Activated CD8-positive, alpha-beta T cell treated with anti-CD3 and anti-CD28 coated beads for 36 hours (primary cell): ENCODE results near the gene SERPINB1. TPM values are rescaled to one million over a fixed set of nuclear protein-coding genes. Genes with fewer than 3 reads are reported as not detected.

Source experiments
- ATAC-seq: fragments of 200-7000 bp; cut with Tn5 transposase; one replicate; pipeline ENCODE4 v1.10.0; 2021; ENCODE audit warnings: mild to moderate bottlenecking, moderate library complexity
- CTCF ChIA-PET: fragments of 350-600 bp; sonication (Branson Sonifier 250); formaldehyde crosslinking; loops from one replicate; lab custom pipeline; 2021; ENCODE audit warnings: antibody characterized with exemption; lab: Charles Lee
- POLR2A ChIA-PET: fragments of 350-600 bp; sonication (Branson Sonifier 250); formaldehyde crosslinking; loops from one replicate; lab custom pipeline; 2021; ENCODE audit warnings: antibody characterized with exemption; lab: Charles Lee
- DNase-seq: peaks from one replicate; pipeline ENCODE4 v3.0.0-alpha.2; 2020
- H3K27ac Mint-ChIP-seq: one replicate; pipeline ENCODE4 v1.8.0; 2021; ENCODE audit warnings: mild to moderate bottlenecking, mixed read lengths
- H3K27me3 Mint-ChIP-seq: one replicate; pipeline ENCODE4 v1.8.0; 2021; ENCODE audit warnings: mixed read lengths
- H3K36me3 Mint-ChIP-seq: one replicate; pipeline ENCODE4 v1.8.0; 2021; ENCODE audit warnings: low read depth, mixed read lengths
- H3K4me1 Mint-ChIP-seq: one replicate; pipeline ENCODE4 v1.8.0; 2021; ENCODE audit warnings: low read depth, mixed read lengths
- H3K4me3 Mint-ChIP-seq: one replicate; pipeline ENCODE4 v1.8.0; 2021; ENCODE audit warnings: mild to moderate bottlenecking, moderate library complexity, mixed read lengths
- H3K9me3 Mint-ChIP-seq: one replicate; pipeline ENCODE4 v1.8.0; 2021; ENCODE audit warnings: mixed read lengths
- intact Hi-C: fragments of 100-400 bp; cut with micrococcal nuclease; formaldehyde crosslinking; loops from one replicate; pipeline ENCODE4 v1.10.0; 2022
- total RNA-seq, 2 experiments: library from RNA; stranded (reverse); gene quantifications; one replicate each; pipeline ENCODE4 v1.2.3, GENCODE V29; 2021
- TF ChIP-seq, protein P1 (sequence below): fragments of 200-600 bp; IDR thresholded peaks from one replicate; pipeline ENCODE4 v1.8.0; 2022; ENCODE audit warnings: antibody characterized with exemption, mild to moderate bottlenecking

SERPINB1 gene
- total RNA-seq, 2 experiments from 2014 or later, result 55.8 to 60.0 TPM

- H3K27ac Mint-ChIP-seq, result peak overlapping the region; percentile 28
- intact Hi-C loops, result loop anchor here (2.0 kb wide), 1 partner anchor 49 kb away; no protein-coding TSS in a partner anchor
- POLR2A ChIA-PET, result interaction anchor here (0.7 to 3.9 kb wide), 11 partner anchors 10 to 150 kb away, joined by 3 to 29 read pairs (median 5); partner anchors contain the start of gene WRNIP1
- H3K27me3 Mint-ChIP-seq, result no peaks in the 10 kb centered on the region
- DNase-seq (no peak), ATAC-seq (no peak)
- TF ChIP-seq, protein P1, sequence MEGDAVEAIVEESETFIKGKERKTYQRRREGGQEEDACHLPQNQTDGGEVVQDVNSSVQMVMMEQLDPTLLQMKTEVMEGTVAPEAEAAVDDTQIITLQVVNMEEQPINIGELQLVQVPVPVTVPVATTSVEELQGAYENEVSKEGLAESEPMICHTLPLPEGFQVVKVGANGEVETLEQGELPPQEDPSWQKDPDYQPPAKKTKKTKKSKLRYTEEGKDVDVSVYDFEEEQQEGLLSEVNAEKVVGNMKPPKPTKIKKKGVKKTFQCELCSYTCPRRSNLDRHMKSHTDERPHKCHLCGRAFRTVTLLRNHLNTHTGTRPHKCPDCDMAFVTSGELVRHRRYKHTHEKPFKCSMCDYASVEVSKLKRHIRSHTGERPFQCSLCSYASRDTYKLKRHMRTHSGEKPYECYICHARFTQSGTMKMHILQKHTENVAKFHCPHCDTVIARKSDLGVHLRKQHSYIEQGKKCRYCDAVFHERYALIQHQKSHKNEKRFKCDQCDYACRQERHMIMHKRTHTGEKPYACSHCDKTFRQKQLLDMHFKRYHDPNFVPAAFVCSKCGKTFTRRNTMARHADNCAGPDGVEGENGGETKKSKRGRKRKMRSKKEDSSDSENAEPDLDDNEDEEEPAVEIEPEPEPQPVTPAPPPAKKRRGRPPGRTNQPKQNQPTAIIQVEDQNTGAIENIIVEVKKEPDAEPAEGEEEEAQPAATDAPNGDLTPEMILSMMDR, result no peak
- H3K4me3 Mint-ChIP-seq, result peak overlapping the region; percentile 85
- no peaks in the 10 kb centered on the region for H3K9me3 Mint-ChIP-seq
- CTCF ChIA-PET, result interaction anchor here (0.6 to 6.0 kb wide), 10 partner anchors 49 to 149 kb away, joined by 3 to 56 read pairs (median 8); no protein-coding TSS in a partner anchor
- H3K36me3 Mint-ChIP-seq, result peaks cover 35% of the 10 kb centered on the region
- peaks cover 62% of the 10 kb centered on the region for H3K4me1 Mint-ChIP-seq
These were observed 1.5 kb downstream of the SERPINB1 start for GRCh38 chr6:2839982-2840748.

DNA sequence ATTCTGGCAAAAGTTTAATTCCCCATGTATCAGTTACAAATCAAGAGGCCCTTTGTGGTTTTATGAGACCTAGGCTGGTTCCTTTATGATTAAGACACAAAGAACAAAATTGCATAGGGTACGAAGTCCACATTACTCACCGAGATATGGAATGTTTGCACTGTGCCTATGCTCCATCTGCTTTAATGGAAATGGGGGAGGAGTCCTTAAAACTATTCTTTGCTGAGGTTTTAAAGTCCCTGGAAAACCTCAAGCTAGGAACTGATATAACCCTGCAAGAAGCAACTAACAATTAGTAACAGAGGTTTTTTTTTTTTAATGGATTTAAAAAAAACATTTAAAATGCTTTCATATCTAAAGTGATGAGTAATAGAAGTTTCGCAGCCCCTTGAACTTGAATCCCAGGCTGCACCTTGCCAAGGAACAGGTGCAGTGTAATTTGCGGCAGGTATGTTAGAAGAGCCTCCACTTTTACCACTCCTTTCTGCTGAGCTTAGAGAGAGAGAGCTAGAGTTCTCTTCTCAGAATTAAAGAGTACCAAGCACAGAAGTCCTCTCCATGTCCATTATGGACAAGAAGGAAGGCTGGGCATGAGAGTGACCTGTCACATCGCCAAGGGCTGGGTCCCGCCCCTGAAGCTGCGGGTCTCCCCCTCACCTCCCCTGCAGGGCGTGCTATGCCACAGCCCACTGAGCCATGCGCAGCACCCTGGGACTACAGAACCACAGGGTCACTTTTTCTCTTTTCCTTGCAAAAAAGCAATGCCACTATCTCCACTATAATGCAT lies 2.3 kb downstream of the SERPINB1 start:
- Mint-ChIP-seq H3K27ac (no peak overlapping the region), H3K9me3 (no peaks in the 10 kb centered on the region), H3K36me3 (peaks cover 42% of the 10 kb centered on the region), H3K27me3 (no peaks in the 10 kb centered on the region), H3K4me3 (peak overlapping the region; percentile 85), H3K4me1 (peaks cover 63% of the 10 kb centered on the region)
- DNase-seq (no peak), ATAC-seq (no peak)
- TF ChIP-seq, protein P1, result no peak
- ChIA-PET POLR2A (interaction anchor here (0.6 to 3.9 kb wide), 8 partner anchors 11 to 108 kb away, joined by 3 to 21 read pairs (median 4); partner anchors contain the start of gene WRNIP1), CTCF (interaction anchor here (0.6 to 6.0 kb wide), 8 partner anchors 48 to 150 kb away, joined by 3 to 56 read pairs (median 9); no protein-coding TSS in a partner anchor)
- intact Hi-C loops, result no loop called here

- peaks cover 49% of the 10 kb centered on the region for H3K36me3 Mint-ChIP-seq
- H3K4me3 Mint-ChIP-seq, result no peak overlapping the region
- intact Hi-C loops, result no loop called here
- no peak for DNase-seq
- H3K4me1 Mint-ChIP-seq, result peaks cover 56% of the 10 kb centered on the region
- ChIA-PET CTCF (interaction anchor here (1.4 to 6.0 kb wide), 3 partner anchors 47 to 151 kb away, joined by 3 to 56 read pairs (median 28); no protein-coding TSS in a partner anchor), POLR2A (interaction anchor here (1.7 kb wide), 1 partner anchor 9 kb away, joined by 4 read pairs; no protein-coding TSS in a partner anchor)
- H3K9me3 Mint-ChIP-seq, result no peaks in the 10 kb centered on the region
- no peak for ATAC-seq
- no peaks in the 10 kb centered on the region for H3K27me3 Mint-ChIP-seq
- TF ChIP-seq, protein P1, result no peak
- no peak overlapping the region for H3K27ac Mint-ChIP-seq
These were observed 3.4 kb downstream of the SERPINB1 start for GRCh38 chr6:2838251-2838650.

GRCh38 chr6:2834262-2834661 lies 7.4 kb downstream of the SERPINB1 start:
- no peak for ATAC-seq
- ChIA-PET CTCF (interaction anchor here (1.2 to 2.2 kb wide), 2 partner anchors 8 to 15 kb away, joined by 3 to 10 read pairs; no protein-coding TSS in a partner anchor), POLR2A (interaction anchor here (1.4 kb wide), 1 partner anchor 36 kb away, joined by 4 read pairs; no protein-coding TSS in a partner anchor)
- Mint-ChIP-seq H3K27me3 (no peaks in the 10 kb centered on the region), H3K36me3 (peaks cover 41% of the 10 kb centered on the region), H3K4me1 (peaks cover 26% of the 10 kb centered on the region), H3K27ac (no peak overlapping the region), H3K4me3 (no peak overlapping the region), H3K9me3 (no peaks in the 10 kb centered on the region)
- no peak for DNase-seq
- TF ChIP-seq, protein P1, result no peak
- intact Hi-C loops, result no loop called here
